AG09309 (cell line): Measurements from ENCODE around the gene CREB5.
A peak's percentile ranks its signal among the peaks of the same experiment; 100 is the strongest.

Experiments used
- DNase-seq: peaks from one replicate; pipeline ENCODE4 v3.0.0-alpha.2; 2010; ENCODE audit warnings: low read depth
- H3K4me3 ChIP-seq: 2 replicates; pipeline ENCODE4 v1.5.1; 2011; ENCODE audit warnings: mild to moderate bottlenecking, low read depth, low read length, moderate library complexity; ENCODE audit not compliant: control insufficient read depth
- TF ChIP-seq, protein P1 (sequence below): IDR thresholded peaks from 2 replicates; pipeline ENCODE4 v1.5.1; 2011; ENCODE audit warnings: mild to moderate bottlenecking, low read depth, low read length, inconsistent platforms; ENCODE audit not compliant: insufficient read depth, control insufficient read depth; ENCODE audit errors: missing control alignments

CREB5 gene

DNA sequence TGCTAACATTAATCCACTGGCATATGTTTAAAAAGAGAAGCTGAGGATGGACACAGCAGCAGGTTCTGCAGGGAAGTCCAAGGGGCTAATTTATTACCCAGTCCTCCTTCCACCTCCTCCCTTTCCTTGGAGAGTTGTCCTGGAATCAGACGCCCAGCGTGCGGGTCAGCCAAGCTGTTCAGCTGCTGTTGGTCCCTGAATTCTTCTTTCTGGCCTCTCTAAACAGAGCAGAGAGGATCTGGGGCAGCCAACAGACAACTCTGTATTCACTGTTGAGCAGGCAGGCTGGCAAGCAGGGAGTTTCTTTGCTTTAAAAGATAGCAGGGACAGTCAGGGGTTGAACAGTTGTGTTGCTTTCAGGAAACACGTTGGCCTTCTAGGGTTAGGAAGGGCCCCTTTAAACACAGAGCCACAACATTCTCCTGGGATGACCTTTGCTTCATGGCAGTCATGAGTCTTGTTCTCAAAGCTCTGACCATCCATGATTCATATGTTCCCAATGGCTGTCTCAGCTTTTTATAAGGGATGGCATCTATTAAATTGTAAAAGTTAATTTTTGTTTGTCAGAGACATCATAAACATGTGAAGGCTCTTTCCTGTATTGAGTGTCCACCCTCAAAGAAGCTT, 217.0 kb downstream of the CREB5 start:
- no peak for DNase-seq
- no peak overlapping the region for H3K4me3 ChIP-seq
- TF ChIP-seq, protein P1, sequence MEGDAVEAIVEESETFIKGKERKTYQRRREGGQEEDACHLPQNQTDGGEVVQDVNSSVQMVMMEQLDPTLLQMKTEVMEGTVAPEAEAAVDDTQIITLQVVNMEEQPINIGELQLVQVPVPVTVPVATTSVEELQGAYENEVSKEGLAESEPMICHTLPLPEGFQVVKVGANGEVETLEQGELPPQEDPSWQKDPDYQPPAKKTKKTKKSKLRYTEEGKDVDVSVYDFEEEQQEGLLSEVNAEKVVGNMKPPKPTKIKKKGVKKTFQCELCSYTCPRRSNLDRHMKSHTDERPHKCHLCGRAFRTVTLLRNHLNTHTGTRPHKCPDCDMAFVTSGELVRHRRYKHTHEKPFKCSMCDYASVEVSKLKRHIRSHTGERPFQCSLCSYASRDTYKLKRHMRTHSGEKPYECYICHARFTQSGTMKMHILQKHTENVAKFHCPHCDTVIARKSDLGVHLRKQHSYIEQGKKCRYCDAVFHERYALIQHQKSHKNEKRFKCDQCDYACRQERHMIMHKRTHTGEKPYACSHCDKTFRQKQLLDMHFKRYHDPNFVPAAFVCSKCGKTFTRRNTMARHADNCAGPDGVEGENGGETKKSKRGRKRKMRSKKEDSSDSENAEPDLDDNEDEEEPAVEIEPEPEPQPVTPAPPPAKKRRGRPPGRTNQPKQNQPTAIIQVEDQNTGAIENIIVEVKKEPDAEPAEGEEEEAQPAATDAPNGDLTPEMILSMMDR: no peak

DNA sequence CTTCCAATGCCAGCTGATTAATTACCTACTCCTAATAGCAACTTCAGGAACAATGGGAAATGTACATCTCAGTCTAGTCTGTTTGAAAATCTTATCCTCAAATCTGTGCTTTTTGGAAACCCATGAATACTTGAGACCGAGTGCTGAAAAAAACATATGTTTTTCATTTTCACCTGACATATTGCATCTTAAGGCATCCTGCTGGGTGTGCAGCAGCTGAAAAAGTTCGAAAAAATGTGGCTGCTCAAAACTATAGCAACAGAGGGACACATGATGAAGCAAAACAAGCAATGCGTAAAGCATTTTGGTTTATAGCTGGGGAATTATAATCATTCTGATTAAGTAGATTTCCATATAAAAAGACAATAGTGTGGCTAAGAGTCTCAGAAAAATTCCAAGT, 218.0 kb downstream of the CREB5 start:
- no peak overlapping the region for H3K4me3 ChIP-seq
- peak; percentile 46 for DNase-seq
- TF ChIP-seq, protein P1: no peak

DNA sequence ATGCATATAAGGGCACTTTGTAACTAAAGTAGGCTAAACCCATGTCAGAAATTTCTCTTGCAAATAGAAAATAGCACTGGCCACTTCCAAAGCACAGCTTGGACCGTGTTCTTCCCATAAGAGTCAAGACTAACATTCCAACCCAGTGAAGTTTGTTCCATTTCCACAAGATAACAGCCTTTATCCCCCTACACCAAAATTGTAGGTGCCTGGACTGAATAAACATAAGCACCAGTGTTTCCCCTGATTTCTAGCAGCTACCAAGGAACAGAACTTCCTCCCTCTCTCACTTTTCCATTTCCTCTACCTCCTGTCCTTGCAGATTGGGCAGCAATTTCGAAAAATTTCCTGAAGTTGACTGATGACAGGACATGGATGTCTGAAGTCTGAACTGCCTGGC, 219.7 kb downstream of the CREB5 start:
- TF ChIP-seq, protein P1: no peak
- DNase-seq: no peak
- H3K4me3 ChIP-seq: no peak overlapping the region

DNA sequence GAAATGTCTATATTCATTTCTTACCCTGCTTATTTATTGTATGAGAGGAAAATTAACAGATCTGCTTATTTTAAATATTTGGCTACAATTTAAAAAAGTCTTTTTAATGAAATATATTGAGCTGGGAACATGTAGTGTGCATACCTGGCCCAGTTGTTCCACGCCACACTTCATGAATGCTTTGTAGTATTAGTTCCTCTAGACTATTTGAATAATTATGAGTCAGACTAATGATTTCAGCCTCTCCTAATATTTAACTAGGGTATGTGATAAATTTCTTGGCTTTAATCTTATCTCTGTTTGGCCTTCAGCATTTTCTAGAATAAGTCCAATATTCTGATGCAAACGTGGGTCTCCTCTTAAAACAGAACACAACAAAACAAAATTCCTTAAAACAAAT, 226.6 kb downstream of the CREB5 start:
- DNase-seq: no peak
- H3K4me3 ChIP-seq: no peak overlapping the region
- TF ChIP-seq, protein P1: no peak

DNA sequence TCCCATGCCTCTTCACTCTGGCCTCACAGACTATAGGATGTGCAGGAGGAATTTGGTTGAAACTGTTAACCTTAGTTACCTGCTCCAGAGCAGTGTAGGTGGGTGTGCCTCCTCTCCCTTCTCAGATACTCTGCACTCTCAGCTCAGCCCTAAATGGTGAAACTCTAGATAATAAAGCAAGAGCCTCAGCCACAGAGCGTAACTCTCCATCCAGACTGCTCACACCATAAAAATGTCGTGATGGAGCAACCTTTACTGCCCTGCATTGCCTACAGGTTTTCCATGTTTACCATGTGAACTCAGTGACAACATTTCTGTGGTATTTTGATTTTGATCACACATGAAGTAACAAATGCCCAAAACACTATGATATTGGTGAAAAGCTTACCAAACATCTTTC, 227.7 kb downstream of the CREB5 start:
- H3K4me3 ChIP-seq: no peak overlapping the region
- TF ChIP-seq, protein P1: no peak
- DNase-seq: no peak

DNA sequence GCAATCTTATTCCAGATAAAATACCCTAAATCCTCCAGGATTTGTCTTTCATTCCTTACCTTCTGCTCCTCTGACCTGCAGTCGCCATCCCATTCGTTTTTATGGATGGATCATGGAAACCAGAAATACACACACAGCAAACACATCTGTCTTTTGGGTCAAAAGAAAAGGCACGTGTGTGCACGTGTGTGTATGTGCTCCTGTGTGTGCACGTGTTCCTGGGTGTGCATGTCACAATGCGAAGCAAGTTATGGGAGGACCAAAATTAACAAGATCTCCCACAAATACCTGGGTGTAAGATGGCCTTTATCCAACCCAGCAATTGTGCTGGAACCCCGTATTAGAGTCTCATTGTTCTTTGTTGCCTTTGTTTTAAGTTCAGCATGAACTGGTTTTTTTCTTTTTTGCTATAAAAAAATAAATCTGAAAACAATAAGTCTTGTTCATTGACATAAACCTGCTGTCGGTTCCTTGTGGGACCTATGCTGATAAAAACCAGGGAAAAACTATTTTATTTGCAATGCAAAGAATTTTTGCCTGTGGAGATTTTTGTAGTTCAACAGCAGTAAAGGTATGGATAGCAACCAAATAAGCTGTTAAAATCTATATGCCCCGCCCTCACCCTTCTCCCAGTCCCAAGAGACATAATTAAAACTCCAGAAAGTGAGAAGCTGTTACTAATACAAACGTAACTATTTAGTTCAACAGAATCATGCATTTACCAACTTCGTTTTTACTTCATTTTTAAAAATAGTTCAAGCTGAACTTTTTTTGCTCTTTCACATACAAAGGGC, 229.6 kb downstream of the CREB5 start:
- TF ChIP-seq, protein P1: no peak
- no peak for DNase-seq
- no peak overlapping the region for H3K4me3 ChIP-seq

DNA sequence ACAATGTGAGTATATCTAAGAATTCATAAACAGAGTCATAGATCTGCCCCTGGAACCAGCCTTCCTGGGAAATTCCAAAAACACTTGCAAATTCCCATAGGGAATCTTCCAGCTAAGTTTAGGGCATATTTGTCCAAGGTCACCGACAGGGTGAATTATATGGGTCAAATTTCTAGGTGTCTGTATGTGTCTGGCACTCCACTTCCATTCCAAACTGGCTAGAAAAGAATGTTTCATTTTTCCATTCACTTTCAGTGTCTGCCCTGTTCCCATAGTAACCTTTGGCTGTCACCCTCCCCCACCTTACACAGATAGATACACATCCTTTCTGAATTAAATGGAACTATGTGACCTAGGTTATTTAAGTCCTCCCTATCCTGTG, 230.9 kb downstream of the CREB5 start:
- H3K4me3 ChIP-seq: no peak overlapping the region
- TF ChIP-seq, protein P1: no peak
- DNase-seq: no peak
